T-cell (primary cell): ENCODE measurements around the gene LRRC4C. TPM values are rescaled to one million over a fixed set of nuclear protein-coding genes. Genes with fewer than 3 reads are reported as not detected.

Source experiments
- ATAC-seq, 4 experiments: fragments of 200-7000 bp in 3 of 4; fragments of 150-1000 bp in 1 of 4; cut with Tn5 transposase; replicated peaks in 1 of 4; 1 replicate in 3 of 4; 2 replicates in 1 of 4; pipeline ENCODE4 v1.10.0; 2021; ENCODE audit warnings: moderate library complexity in 3 of 4, mild to moderate bottlenecking in 2 of 4, moderate number of reproducible peaks in 1 of 4
- CTCF ChIA-PET, 2 donors: fragments of 300-600 bp; sonication (Branson Sonifier 250); formaldehyde crosslinking; loops; one replicate each; lab custom pipeline; 2022; ENCODE audit warnings: antibody characterized with exemption in 2 of 2; lab: Charles Lee
- POLR2A ChIA-PET, 2 donors: fragments of 300-600 bp; sonication (Branson Sonifier 250); formaldehyde crosslinking; loops; one replicate each; lab custom pipeline; 2022; ENCODE audit warnings: antibody characterized with exemption in 2 of 2; lab: Charles Lee
- DNase-seq, 35 experiments: peaks; one replicate each; pipeline versions ENCODE4 v3.0.0 to v3.0.0-alpha.2; 2013 to 2023
- H3K27ac ChIP-seq: one replicate; pipeline ENCODE4 v1.5.1; 2013; ENCODE audit warnings: low read length
- H3K27me3 ChIP-seq, 2 experiments: replicated peaks in 1 of 2; 1 replicate in 1 of 2; 2 replicates in 1 of 2; pipeline versions ENCODE4 v1.6.1 to v1.7.0; 2013; ENCODE audit warnings: low read length in 1 of 2, mixed read lengths in 1 of 2; ENCODE audit not compliant: control insufficient read depth in 2 of 2, insufficient read depth in 2 of 2; ENCODE audit errors: extremely low read depth in 1 of 2
- H3K36me3 ChIP-seq, 2 donors: 1 replicate in 1 of 2; 2 replicates in 1 of 2; pipeline versions ENCODE4 v1.6.1 to v1.7.0; 2013; ENCODE audit warnings: low read length in 1 of 2; ENCODE audit not compliant: control insufficient read depth in 2 of 2, insufficient read depth in 1 of 2; ENCODE audit errors: extremely low read depth in 1 of 2
- H3K4me1 ChIP-seq, 2 experiments: 1 replicate in 1 of 2; 2 replicates in 1 of 2; pipeline versions ENCODE4 v1.6.1 to v1.7.0; 2013; ENCODE audit warnings: low read length in 2 of 2, mixed read lengths in 1 of 2; ENCODE audit not compliant: insufficient read depth in 2 of 2, control insufficient read depth in 1 of 2; ENCODE audit errors: extremely low read depth in 1 of 2
- H3K4me3 ChIP-seq, 2 donors: 1 replicate in 1 of 2; 2 replicates in 1 of 2; pipeline versions ENCODE4 v1.5.1 to v1.7.0; 2013; ENCODE audit warnings: mild to moderate bottlenecking in 2 of 2, low read length in 1 of 2, moderate library complexity in 1 of 2; ENCODE audit not compliant: control insufficient read depth in 1 of 2; ENCODE audit errors: extremely low read depth in 1 of 2
- H3K9me3 ChIP-seq: 2 replicates; pipeline ENCODE4 v1.7.0; 2013
- H3K27ac Mint-ChIP-seq, 2 donors: one replicate each; pipeline ENCODE4 v1.8.0; 2020 to 2021; ENCODE audit warnings: mild to moderate bottlenecking in 2 of 2, mixed read lengths in 2 of 2
- H3K27me3 Mint-ChIP-seq, 2 donors: one replicate each; pipeline ENCODE4 v1.8.0; 2021 to 2022; ENCODE audit warnings: mixed read lengths in 2 of 2
- H3K36me3 Mint-ChIP-seq: one replicate; pipeline ENCODE4 v1.8.0; 2021; ENCODE audit warnings: mixed read lengths
- H3K4me1 Mint-ChIP-seq, 3 donors: one replicate each; pipeline ENCODE4 v1.8.0; 2020 to 2022; ENCODE audit warnings: mixed read lengths in 3 of 3, mild to moderate bottlenecking in 1 of 3
- H3K4me3 Mint-ChIP-seq, 3 donors: one replicate each; pipeline ENCODE4 v1.8.0; 2020 to 2022; ENCODE audit warnings: mild to moderate bottlenecking in 3 of 3, mixed read lengths in 3 of 3, moderate library complexity in 3 of 3
- H3K9me3 Mint-ChIP-seq, 3 donors: one replicate each; pipeline ENCODE4 v1.8.0; 2020 to 2022; ENCODE audit warnings: mixed read lengths in 3 of 3
- WGBS: methylation state at CpG from one replicate; pipeline ENCODE4 v1.1.5; 2013; ENCODE audit warnings: missing lambda C conversion rate; ENCODE audit not compliant: insufficient coverage; 5-methylcytosine and 5-hydroxymethylcytosine counted together
- total RNA-seq, 35 experiments: library from RNA in 6 of 35; stranded (reverse) in 6 of 35; fragments of 120-200 nt in 1 of 35; gene quantifications; one replicate each; pipeline versions ENCODE4 v1.2.1 to v1.2.4 and lab custom pipeline; 2013 to 2026

The LRRC4C gene
- total RNA-seq, 5 donors from 2014 or later (not counting 1 experiment from before 2014, with no cell fraction given) = not detected

DNA sequence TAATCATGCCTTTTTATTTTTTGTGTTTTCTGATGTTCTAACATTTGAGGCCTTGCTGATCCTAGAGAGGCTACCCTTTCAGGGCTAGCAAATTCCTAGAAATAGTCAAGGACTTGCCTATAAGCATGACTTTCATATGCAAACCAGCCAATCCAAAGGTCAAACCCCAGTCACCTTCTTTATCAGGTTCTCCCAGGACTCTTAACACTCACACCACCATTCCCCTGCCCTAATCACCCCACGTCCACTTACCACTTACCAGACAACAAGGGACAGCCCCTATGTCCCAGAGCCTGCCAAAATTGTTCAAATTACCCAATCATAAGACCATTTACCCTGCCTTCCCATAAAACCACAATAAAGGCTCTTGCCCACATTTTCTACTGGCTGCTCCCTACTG, 1339.8 kb downstream of the LRRC4C start:
- ChIA-PET CTCF (no interaction called here), POLR2A (no interaction called here)
- DNase-seq (no peak), ATAC-seq (no peak)
- Mint-ChIP-seq H3K27ac (no peak overlapping the region), H3K36me3 (no peaks in the 10 kb centered on the region), H3K4me3 (no peak overlapping the region), H3K9me3 (peaks cover 8 to 23% (median 20%) of the 10 kb centered on the region in 3 donors), H3K27me3 (no peaks in the 10 kb centered on the region), H3K4me1 (no peaks in the 10 kb centered on the region)
- Histone ChIP-seq H3K4me3 (no peak overlapping the region), H3K27me3 (no peaks in the 10 kb centered on the region), H3K27ac (no peak overlapping the region), H3K36me3 (no peaks in the 10 kb centered on the region), H3K9me3 (peaks cover 3% of the 10 kb centered on the region), H3K4me1 (no peaks in the 10 kb centered on the region)
- WGBS = 14% methylated on average over 1 of the region's 1 CpG

DNA sequence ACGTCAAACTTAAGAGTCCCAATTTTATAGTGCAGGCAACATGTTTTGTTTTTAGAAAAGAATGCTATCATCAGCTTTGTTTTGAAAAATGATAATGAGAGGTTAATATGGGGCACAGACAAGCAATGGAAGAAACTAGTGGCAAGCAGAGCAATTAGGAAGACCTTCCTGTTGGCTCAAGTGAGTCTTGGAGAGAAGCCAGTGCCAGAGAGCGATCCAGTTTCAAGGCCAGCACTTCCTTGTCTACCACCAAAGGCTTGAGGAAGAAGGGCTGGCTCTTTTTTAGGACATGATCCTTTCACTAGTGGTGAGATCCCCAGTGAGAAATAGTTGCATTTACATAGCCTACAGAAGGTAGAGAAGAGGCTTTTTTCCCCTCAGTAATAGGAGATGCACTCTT, 1340.7 kb downstream of the LRRC4C start:
- Histone ChIP-seq H3K36me3 (no peaks in the 10 kb centered on the region), H3K4me3 (no peak overlapping the region), H3K27me3 (no peaks in the 10 kb centered on the region), H3K9me3 (peaks cover 3% of the 10 kb centered on the region), H3K4me1 (no peaks in the 10 kb centered on the region), H3K27ac (no peak overlapping the region)
- Mint-ChIP-seq H3K36me3 (no peaks in the 10 kb centered on the region), H3K27ac (no peak overlapping the region), H3K4me3 (no peak overlapping the region), H3K9me3 (peaks cover 10 to 28% (median 21%) of the 10 kb centered on the region in 3 donors), H3K27me3 (no peaks in the 10 kb centered on the region), H3K4me1 (no peaks in the 10 kb centered on the region)
- 100% methylated on average over 1 of the region's 2 CpGs for WGBS
- POLR2A ChIA-PET = no interaction called here
- ATAC-seq = no peak
- no peak for DNase-seq
- CTCF ChIA-PET = no interaction called here

DNA sequence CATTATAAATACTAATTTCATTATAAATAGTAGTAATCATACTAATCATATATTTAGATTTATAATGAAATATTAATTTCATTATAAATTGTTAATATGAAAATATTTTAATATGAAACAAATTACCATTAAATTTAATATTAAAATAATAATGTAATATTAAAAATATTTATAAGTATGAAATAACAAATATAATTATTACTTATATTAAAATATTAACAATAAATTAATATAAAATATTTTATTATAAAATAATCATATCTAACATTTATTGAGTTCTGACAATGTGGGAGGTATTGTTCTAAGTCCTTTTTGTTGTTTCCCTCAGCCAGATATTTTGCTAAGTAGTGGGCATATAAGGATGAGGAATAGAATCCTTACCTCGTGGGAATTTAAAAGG, 1341.4 kb downstream of the LRRC4C start:
- ChIA-PET POLR2A (no interaction called here), CTCF (no interaction called here)
- 63% methylated on average over 1 of the region's 1 CpG for WGBS
- no peaks in the 10 kb centered on the region for H3K4me1 Mint-ChIP-seq
- Histone ChIP-seq H3K36me3 (no peaks in the 10 kb centered on the region), H3K27ac (no peak overlapping the region), H3K4me1 (no peaks in the 10 kb centered on the region), H3K4me3 (no peak overlapping the region), H3K27me3 (no peaks in the 10 kb centered on the region), H3K9me3 (peaks cover 3% of the 10 kb centered on the region)
- H3K4me3 Mint-ChIP-seq = no peak overlapping the region
- H3K27ac Mint-ChIP-seq = no peak overlapping the region
- no peaks in the 10 kb centered on the region for H3K36me3 Mint-ChIP-seq
- H3K9me3 Mint-ChIP-seq = peaks cover 10 to 29% (median 19%) of the 10 kb centered on the region in 3 donors
- ATAC-seq = no peak
- no peak for DNase-seq
- H3K27me3 Mint-ChIP-seq = no peaks in the 10 kb centered on the region

DNA sequence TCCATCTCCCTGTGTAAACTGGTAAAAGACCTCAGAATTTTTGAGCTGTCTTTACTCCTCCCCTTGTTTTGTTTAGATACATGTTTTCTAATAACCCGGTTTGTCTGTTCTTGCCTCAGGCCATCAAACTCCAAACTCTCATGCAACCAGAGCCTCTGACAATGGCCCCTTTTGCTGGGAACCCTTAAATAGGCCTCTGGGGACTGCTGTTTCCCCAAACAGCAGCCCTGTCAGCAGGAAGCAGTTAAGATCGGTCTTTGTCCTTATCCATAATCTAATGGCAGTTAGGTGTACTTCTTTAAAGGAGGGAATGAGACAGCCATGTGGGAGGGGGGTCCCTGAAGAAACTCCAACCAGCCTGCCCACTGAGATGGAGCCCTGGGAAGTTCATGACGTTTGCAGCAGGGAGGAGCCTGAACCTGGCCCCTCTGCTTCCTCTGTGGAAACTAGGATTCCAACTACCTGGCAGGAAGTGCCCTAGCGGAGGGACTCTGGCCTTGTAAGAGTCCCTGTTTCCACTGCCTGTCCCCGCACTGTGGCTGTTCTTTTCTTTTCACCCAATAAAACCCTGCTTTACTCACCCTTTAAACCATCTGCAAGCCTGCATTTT, 1354.4 kb downstream of the LRRC4C start:
- ATAC-seq (no peak), DNase-seq (no peak)
- H3K36me3 ChIP-seq = no peaks in the 10 kb centered on the region
- H3K27ac ChIP-seq = no peak overlapping the region
- ChIA-PET POLR2A (no interaction called here), CTCF (no interaction called here)
- peaks cover 6 to 26% (median 25%) of the 10 kb centered on the region in 3 donors for H3K9me3 Mint-ChIP-seq
- 84% methylated on average over 4 of the region's 5 CpGs for WGBS
- no peak overlapping the region for H3K4me3 Mint-ChIP-seq
- H3K4me1 ChIP-seq = no peaks in the 10 kb centered on the region
- no peak overlapping the region for H3K4me3 ChIP-seq
- H3K36me3 Mint-ChIP-seq = no peaks in the 10 kb centered on the region
- H3K9me3 ChIP-seq = no peaks in the 10 kb centered on the region
- no peak overlapping the region for H3K27ac Mint-ChIP-seq
- H3K27me3 Mint-ChIP-seq = no peaks in the 10 kb centered on the region
- no peaks in the 10 kb centered on the region for H3K27me3 ChIP-seq
- no peaks in the 10 kb centered on the region for H3K4me1 Mint-ChIP-seq

DNA sequence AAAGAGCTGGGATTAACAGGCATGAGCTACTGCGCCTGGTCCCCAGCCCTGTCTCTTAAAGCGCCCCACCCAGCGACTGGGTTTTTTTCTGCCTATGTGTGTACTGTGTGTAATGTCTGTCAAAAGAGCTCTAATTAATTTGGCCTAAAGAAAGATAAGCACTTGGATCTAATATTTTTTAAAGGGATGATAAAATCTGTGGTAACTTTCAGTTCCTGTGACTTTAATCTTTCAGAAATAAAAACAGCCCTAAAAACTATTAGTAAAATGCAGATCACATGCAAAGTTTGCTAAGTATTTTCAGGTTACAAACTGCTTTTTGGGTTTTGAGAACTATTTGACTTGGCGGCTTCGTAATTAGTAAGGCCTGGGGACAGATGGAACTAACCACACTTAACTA, 1358.7 kb downstream of the LRRC4C start:
- Mint-ChIP-seq H3K27me3 (no peaks in the 10 kb centered on the region), H3K9me3 (peaks cover under 1 to 27% (median 22%) of the 10 kb centered on the region in 3 donors), H3K36me3 (no peaks in the 10 kb centered on the region), H3K4me3 (no peak overlapping the region), H3K27ac (no peak overlapping the region), H3K4me1 (no peaks in the 10 kb centered on the region)
- DNase-seq = no peak
- ATAC-seq = no peak
- POLR2A ChIA-PET = no interaction called here
- Histone ChIP-seq H3K27ac (no peak overlapping the region), H3K4me3 (no peak overlapping the region), H3K36me3 (no peaks in the 10 kb centered on the region), H3K9me3 (no peaks in the 10 kb centered on the region), H3K27me3 (no peaks in the 10 kb centered on the region), H3K4me1 (no peaks in the 10 kb centered on the region)
- no CpG with 5 or more reads among the region's 5 CpGs for WGBS
- CTCF ChIA-PET = interaction anchor here in 1 of 2 donors (0.7 kb wide), 1 partner anchor 285 kb away, joined by 4 read pairs; no protein-coding TSS in a partner anchor

DNA sequence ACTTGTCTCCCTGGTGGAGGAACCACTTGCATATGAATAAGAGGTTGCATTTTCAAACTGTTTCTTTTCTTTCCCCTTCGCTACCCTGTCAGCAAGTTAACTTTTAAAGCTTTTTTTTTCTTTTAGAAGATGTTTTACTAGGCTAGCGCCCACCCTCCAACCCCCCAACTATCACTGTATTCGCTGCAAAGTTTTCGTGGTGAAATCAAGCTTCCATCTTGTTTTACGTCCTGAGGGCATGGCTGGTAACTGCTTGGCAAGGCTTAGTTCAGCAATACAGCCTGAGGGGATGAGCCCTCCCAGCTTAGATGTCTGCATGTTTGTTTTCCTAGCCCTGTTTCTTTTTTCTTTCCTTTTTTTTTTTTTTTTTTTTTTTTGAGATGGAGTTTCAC, 1359.3 kb downstream of the LRRC4C start:
- POLR2A ChIA-PET = no interaction called here
- Mint-ChIP-seq H3K4me3 (no peak overlapping the region), H3K9me3 (peaks cover 0 to 26% (median 17%) of the 10 kb centered on the region in 3 donors), H3K36me3 (no peaks in the 10 kb centered on the region), H3K27me3 (no peaks in the 10 kb centered on the region), H3K4me1 (no peaks in the 10 kb centered on the region), H3K27ac (no peak overlapping the region)
- Histone ChIP-seq H3K9me3 (no peaks in the 10 kb centered on the region), H3K4me3 (no peak overlapping the region), H3K4me1 (no peaks in the 10 kb centered on the region), H3K27ac (no peak overlapping the region), H3K27me3 (no peaks in the 10 kb centered on the region), H3K36me3 (no peaks in the 10 kb centered on the region)
- DNase-seq (no peak), ATAC-seq (no peak)
- CTCF ChIA-PET = interaction anchor here in 1 of 2 donors (0.7 kb wide), 3 partner anchors 23 to 285 kb away, joined by 3 to 4 read pairs (median 4); no protein-coding TSS in a partner anchor
- WGBS = 64% methylated on average over 2 of the region's 5 CpGs
